ENCODE results near the gene CLEC16A. TPM values are rescaled to one million over a fixed set of nuclear protein-coding genes. Genes with fewer than 3 reads are reported as not detected.

Gene CLEC16A, protein sequence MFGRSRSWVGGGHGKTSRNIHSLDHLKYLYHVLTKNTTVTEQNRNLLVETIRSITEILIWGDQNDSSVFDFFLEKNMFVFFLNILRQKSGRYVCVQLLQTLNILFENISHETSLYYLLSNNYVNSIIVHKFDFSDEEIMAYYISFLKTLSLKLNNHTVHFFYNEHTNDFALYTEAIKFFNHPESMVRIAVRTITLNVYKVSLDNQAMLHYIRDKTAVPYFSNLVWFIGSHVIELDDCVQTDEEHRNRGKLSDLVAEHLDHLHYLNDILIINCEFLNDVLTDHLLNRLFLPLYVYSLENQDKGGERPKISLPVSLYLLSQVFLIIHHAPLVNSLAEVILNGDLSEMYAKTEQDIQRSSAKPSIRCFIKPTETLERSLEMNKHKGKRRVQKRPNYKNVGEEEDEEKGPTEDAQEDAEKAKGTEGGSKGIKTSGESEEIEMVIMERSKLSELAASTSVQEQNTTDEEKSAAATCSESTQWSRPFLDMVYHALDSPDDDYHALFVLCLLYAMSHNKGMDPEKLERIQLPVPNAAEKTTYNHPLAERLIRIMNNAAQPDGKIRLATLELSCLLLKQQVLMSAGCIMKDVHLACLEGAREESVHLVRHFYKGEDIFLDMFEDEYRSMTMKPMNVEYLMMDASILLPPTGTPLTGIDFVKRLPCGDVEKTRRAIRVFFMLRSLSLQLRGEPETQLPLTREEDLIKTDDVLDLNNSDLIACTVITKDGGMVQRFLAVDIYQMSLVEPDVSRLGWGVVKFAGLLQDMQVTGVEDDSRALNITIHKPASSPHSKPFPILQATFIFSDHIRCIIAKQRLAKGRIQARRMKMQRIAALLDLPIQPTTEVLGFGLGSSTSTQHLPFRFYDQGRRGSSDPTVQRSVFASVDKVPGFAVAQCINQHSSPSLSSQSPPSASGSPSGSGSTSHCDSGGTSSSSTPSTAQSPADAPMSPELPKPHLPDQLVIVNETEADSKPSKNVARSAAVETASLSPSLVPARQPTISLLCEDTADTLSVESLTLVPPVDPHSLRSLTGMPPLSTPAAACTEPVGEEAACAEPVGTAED
- 25.8 and 31.5 TPM in 2 replicates for total RNA-seq

DNA sequence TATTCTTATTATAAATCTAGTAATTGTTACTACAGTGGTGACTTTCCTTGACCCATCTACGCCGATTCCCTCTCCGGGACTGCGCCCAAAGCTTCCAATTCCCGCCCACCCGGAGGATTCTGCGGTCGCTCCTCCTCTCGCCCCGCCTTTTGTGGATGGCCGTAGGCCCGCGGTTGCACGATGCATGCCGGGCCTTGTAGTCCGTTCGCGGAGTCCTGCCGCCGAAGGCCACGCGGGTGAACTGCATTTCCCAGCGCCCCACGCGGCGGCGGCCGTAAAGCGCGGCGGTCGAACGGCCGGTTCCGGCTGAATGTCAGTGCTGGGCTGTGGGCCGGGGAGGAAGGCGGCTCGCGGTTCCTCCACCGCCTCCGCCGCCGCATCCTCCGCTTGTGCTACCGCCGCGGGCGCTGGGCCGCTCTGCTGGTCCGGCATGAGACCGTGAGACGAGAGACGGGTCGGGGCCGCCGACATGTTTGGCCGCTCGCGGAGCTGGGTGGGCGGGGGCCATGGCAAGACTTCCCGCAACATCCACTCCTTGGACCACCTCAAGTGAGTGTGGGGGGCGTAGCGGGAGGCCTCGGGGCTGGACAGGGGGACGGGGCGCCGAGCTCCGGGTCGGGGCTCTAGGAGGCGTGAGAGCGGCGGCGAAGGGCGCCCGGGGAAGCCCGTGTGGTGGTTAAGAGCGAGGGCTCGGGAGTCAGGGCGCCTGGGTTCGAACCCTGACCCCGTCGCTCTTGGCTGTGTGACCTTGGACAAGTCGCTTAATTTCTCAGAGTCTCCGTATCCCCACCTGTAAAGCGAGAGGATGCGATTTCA is at the start of gene CLEC16A:
Gene CLEC16A, plus strand, starts transcription at position 316 of the 816 bp plus-strand sequence. Its CDS starts 154 bp downstream, at position 470.

DNA sequence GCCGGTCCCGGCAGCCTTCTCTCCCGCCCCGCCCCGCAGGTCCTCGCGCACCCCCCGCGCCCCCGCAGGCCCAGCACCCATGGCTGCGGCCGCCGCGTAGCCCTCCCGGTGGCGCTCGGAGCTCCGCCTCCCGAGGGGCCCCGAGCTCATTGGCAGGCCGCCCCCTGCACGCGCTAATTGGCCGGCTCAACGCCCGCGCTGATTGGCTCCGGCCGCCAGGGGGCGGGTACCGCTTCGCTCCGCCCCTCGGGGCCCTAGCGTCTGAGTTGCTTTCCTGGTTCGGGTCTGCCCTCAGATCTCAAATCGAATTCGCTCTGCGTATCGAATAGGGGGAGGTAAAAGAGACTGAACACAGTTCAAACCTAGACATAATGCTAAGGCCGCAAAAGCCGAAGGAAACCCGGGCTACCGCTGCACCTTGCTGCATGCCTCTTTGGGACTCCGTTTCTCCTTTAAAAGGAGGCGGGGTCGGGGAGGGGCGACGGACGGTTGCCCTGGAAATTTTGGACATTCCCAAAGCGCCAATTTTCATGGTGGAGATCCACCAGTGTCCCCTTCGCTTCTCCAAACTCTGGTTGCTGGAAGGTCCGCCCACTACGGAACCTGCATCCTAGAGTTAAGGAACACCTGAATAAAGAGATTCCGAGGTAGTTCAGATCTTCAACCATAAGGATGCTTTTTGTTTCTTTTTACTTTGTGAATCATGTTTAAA is 1.9 kb upstream of the CLEC16A start, which contains the start of gene DEXI:
Gene DEXI, minus strand, starts transcription at position 117 of the 712 bp plus-strand sequence. CDS start 463 bp downstream, outside the sequence.

Other genes starting within 250 kb of the CLEC16A start
- not detected in 2 replicates for gene TEKT5, start 249.6 kb upstream of the CLEC16A start, total RNA-seq
- 17.5 and 18.0 TPM in 2 replicates for gene NUBP1, start 200.7 kb upstream of the CLEC16A start, total RNA-seq
- gene TVP23A, start 125.8 kb upstream of the CLEC16A start, total RNA-seq = not detected in 2 replicates
- gene CIITA, start 67.4 kb upstream of the CLEC16A start, total RNA-seq = under 0.01 and 0.07 TPM in 2 replicates
- gene DEXI, start 2.1 kb upstream of the CLEC16A start, total RNA-seq = 31.6 and 33.7 TPM in 2 replicates